Left renal cortex interstitium (tissue), 4 donors: ENCODE results near the gene ZNF560. TPM values are rescaled to one million over a fixed set of nuclear protein-coding genes. Genes with fewer than 3 reads are reported as not detected.
"Not testable (repeated sequence)": the region's sequence is repeated elsewhere in the genome, so short reads cannot be mapped to it uniquely, and the experiment has no call there.

Experiments
- DNase-seq, 4 donors: peaks; one replicate each; pipeline ENCODE4 v3.0.0-alpha.2; 2013; ENCODE audit warnings: low read depth in 4 of 4, low spot score in 2 of 4, missing footprints in 1 of 4
- polyA plus RNA-seq, 4 donors: library from polyadenylated mRNA; unstranded; fragments of 120-200 nt; gene quantifications; one replicate each; pipeline ENCODE4 v1.2.1, GENCODE V29; 2013; ENCODE audit not compliant: insufficient read length in 4 of 4

The ZNF560 gene
- polyA plus RNA-seq = under 1 TPM; 0.62 to 0.79 (median 0.77) TPM

DNA sequence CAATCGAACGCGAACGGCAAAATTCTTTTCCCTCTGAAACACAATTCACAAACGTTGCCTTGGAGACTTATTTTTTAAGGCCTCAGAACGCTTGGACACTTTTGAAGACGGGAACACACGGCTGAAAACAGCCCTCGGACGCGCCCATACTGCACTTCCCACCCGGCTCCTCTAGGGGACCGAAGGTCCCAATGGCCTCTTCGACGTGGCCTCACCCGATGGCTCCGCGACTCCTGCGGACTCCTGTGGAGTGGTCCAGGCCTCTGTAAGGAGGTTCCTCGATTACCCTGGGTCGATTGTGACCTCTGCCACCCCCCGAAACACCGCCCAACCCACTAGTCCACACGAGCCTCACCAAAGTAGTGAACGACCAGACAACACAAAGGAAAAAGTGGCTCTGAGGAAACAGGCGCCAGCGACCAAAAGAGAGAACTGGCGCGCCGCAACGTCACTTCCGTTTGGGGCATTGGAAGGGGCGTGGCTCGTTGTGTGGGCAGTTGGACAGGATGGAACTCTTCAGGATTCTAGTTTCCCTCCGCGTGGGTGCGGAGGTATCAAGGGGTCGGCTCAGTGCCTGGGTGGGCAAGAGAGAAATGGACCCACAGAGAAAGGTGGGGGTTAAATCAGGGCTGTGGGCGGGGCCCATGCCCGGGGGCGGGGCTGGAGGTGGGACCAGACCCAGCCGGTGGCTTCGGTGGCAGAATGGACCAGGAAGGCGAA, at the start of gene ZNF560:
Gene ZNF560, minus strand, starts transcription at position 434 of the 720 bp plus-strand sequence. CDS start 23,303 bp downstream, outside the sequence.
- no peak for DNase-seq

DNA sequence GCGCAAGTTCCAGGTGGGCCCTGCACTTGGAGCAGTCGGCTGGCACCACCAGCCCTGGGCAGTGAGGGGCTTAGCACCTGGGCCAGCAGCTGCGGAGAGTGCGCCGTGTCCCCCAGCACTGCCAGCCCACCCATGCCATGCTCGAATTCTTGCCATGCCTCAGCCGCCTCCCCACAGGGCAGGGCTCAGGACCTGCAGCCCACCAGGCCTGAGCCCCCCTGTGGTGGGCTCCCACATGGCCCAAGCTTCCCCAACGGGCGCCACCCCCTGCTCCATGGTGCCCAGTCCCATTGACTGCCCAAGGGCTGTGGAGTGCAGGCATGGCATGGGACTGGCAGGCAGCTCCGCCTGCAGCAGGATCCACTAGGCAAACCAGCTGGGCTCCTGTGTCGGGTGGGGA, 49.5 kb upstream of the ZNF560 start:
- no peak for DNase-seq

DNA sequence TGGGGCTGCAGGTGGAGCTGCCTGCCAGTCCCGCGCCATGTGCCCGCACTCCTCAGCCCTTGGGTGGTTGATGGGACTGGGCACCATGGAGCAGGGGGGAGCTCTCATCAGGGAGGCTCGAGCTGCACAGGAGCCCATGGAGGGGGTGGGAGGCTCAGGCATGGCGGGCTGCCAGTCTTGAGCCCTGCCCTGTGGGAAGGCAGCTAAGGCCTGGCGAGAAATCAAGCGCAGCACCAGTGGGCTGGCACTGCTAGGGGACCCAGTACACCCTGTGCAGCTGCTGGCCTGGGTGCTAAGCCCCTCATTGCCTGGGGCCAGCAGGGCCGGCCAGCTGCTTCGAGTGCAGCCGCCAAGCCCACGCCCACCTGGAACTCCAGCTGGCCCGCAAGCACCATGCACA, 42.9 kb upstream of the ZNF560 start:
- not testable (repeated sequence) for DNase-seq

DNA sequence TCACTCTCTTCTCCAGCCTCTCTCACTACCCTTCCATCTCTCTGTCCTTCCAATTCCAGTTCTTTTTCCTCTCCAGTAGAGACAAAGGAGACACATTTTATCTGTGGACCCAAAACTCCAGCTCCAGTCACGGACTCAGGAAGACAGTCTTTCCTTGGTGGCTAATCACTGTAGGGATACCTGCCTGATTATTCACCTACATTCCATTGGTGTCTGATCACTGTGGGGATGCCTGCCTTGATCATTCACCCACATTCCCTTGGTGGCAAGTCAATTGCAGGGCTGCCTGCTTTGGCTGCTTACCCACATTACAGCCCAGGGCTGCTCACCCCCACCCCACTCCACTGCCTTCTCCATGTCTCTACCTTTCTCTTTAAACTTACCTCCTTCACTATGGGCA, 41.5 kb upstream of the ZNF560 start:
- DNase-seq = not testable (repeated sequence)

DNA sequence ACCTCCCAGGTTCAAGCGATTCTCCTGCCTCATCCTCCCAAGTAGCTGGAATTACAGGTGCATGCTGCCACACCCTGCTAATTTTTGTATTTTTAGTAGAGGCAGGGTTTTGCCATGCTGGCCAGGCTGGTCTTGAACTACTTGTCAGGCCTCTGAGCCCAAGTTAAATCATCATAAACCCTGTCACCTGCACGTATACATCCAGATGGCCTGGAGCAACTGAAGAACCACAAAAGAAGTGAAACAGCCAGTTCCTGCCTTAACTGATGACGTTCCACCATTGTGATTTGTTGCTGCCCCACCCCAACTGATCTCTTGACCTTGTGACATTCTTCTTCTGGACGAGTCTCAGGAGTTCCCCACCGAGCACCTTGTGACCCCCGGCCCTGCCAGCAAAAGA, 40.8 kb upstream of the ZNF560 start:
- not testable (repeated sequence) for DNase-seq

DNA sequence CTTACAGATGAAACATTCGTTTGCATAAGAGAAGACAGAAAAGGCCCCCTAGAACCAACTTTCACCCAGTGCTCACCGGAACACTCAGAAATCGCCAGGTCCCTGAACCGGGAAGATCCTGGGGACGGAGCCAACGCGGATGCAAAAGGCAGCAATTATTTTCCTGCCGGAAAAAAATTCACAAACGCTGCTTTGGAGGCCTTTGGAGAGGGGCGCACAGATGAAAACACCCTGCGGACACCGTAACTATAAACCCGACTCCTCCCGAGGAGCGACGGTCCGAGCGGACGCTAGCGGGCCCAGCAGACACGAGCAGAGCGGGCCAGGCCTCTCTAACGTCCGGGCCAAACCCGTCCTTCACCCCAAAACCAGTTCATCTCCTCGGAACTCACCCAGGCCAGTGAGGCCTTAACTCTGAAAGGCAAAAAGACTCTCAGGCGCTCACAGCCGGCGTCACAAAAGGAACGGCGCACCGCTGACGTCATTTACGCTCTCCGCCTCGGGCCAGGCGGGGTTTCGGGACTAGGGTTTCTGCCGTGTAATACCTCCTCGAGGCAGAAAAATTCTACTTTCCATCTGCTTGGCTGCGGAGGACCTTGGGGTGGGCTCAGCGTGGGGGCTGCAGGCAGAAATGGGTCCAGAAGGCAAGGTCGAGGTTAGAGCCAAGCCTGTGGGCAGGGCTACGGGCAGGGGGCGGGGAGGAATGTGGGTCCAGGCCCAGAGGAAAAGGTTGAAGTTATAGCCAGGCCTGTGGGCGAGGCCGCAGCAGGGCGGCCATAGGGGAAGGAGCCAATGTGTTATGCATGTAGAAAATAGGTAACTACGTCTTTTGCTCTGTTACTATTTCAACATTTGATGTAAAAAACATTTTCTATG, 40.0 kb upstream of the ZNF560 start, which contains the start of gene ZNF426:
Gene ZNF426, minus strand, starts transcription at position 463 of the 876 bp plus-strand sequence. CDS start 2,413 bp downstream, outside the sequence.
- peak; percentile 86 to 92 (median 90) for DNase-seq

DNA sequence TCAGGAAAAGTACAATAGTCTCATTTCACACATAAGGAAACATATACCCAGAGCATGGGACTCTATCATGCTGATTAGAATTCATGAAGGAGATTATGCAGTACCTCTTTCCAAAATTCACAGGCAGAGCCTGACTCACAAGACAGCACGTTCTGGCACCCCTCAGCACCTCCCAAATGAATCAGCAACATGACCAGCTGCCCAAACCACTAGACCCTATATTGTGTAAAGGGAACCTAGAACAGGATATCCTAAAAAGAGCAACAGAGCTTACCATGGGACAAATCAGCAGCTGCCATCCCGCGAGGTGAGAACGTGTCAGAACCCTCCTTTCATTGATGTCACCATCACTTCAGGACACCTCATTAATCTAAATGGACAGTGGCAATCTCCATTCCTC, 37.5 kb upstream of the ZNF560 start:
- no peak for DNase-seq

DNA sequence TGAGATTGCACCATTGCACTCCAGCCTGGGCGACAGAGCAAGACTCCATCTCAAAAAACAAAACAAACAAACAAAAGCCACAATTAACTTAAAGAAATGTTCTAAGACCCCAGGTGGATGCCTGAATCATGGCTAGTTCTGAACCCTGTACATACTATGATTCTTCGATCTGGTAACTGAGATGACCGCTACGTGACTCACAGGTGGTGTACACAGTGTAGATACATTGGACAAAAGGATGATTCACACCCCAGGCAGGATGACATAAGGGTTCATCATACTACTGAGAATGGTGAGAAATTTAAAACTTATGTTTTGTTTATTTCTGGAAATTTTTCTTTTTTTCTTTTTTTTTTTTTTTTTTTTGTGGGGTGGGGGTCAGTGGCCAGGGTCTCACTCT, 33.5 kb upstream of the ZNF560 start:
- no peak for DNase-seq

DNA sequence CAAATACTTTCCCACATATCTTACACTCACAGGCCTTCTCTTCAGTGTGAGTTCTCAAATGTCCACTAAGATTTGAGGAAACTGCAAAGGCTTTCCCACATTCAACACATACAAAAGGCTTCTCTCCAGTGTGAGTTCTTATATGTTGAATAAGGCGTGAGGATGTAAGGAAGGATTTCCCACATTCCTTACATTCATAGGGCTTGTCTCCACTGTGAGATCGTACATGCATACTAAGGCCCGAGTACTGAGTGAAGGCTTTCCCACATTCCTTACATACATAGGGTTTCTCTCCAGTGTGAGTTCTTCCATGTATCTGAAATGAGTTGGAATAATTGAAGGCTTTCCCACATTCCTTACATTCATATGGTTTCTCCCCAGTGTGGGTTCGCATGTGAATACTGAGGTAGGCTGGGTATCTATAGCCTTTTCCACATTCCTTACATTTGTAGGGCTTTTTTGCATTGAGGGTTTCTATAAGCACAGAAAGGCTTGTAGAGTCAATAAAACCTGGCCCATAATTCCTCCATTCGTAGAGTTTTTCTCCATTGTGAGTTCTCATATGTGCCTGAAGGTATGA, 30.4 kb upstream of the ZNF560 start:
- DNase-seq = no peak

DNA sequence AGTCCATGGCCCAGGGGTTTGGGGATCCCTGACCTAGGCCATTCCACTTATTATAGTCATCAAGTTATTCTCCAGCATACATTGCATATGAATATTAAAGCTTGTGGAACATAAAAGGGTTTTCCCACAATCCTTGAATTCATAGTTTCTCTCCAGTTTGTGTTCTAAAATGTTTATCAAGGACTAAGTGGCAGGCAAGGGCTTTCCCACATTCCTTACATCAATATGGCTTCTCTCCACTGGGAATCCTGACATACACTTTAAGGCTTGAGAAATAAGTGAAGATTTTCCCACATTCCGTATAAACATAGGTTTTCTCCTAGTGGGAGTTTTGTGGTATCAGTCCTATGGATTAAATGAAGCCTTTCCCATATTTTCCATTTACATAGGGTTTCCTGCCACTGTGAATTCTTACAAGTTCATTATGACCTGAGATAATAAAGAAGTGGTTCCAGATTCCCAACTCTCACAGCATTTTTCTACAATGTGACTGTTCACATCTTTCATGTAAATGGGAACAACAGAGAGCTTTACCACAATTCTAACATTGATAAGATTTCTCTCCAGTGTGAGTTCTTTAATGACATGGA, 25.6 kb upstream of the ZNF560 start:
- no peak for DNase-seq

DNA sequence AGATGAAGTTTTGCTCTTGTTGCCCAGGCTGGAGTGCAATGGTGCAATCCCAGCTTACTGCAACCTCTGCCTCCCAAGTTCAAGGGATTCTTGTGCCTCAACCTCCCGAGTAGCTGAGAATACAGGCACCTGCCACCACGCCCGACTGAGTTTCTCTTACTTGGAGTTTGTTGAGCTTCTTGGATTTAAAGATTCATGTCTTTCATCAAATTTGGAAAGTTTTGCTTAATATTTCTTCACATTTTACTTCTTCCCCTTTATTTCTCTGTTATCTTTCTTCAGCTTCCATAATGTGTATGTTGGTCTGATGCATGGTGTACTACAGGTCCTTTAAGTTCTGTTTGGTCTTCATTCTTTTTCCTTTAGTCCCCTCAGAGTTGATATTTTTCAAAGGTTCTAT, 8.9 kb upstream of the ZNF560 start:
- no peak for DNase-seq

DNA sequence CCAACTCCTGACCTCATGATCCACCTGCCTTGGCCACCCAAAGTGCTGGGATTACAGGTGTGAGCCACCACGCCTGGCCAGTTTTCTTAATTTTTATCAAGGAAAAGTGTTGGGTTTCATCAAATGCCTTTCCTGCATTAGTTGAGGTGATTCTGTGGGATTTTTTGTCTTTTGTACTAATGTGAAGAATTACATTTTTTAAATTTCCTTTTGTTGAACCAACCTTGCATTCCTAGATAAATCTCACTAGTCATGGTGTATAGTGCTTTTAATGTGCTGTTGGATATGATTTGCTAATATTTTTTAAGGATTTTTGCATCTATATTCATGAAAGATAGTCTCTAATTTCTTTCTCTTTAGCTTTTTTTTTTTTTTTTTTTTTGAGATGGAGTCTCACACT, 2.4 kb upstream of the ZNF560 start:
- DNase-seq = no peak

DNA sequence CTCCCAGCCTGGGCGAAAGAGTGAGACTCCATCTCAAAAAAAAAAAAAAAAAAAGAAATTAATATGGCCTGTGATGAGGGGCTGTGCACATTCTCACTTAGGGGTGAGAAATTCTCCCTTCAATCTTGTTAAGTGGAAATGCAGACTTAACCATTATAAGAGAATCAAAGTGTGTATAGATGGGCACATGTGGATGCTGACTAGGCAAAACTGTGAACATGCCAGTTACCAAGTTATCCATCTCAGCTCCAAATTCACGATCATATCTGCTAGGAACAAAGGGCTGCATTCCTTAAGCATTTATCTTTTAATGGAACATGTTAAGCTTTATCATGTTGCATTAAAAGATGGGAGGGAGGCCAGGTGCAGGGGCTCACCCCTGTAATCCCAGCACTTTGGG, 4.3 kb downstream of the ZNF560 start:
- DNase-seq = no peak

DNA sequence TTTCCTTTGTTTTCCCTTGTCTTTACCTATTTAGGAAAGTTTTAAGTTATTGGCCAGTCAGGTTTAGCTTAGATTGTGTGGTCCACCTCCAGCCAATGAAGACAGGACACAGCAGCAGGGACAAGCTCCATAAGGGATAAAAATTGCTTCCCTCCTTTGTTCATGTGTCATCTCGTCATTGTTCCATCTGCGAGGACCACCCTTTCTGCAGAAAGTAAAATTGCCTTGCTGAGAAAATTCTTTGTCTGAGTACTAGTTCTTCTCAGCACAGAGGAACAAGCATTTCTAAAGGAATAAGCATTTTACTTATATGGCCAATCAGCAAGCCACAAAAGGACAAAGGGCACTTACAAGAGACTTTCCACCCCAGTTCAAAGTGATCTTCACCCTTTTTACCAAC, 11.4 kb downstream of the ZNF560 start:
- no peak for DNase-seq

DNA sequence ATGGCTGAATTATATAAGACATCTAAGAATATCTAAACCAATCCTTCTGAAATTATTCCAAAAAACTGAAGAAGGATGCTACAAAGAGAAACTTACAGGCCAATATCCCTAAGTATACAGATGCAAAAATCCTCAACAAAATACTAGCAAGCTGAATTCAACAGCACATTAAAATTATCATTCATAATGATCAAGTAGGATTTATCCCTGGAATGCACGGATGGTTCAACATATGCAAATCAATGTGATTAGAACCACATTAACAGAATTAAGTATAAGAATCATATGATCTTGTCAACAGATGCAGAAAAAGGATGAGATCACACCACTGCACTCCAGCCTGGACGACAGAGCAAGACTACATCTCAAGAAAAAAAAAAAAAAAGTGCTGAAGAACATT, 13.3 kb downstream of the ZNF560 start:
- no peak for DNase-seq

DNA sequence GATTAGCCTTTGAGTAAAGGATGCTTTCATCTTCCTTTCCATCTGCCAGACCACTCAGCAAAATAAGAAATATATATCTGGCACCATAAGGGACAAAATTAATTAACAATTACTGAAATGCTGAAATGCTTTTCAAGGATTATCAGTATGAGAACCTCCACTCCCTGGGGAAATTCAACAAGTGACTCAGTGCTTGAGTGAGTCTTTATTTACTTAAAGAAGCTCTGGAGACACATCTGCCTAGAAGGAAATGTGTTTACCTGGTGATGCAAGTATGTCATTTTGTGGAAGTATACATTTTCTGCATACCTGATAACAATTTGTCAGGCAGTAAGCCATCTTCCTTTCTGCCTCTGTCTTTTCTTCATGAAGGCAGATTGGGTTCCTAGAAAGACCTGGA, 23.4 kb downstream of the ZNF560 start:
- no peak for DNase-seq

DNA sequence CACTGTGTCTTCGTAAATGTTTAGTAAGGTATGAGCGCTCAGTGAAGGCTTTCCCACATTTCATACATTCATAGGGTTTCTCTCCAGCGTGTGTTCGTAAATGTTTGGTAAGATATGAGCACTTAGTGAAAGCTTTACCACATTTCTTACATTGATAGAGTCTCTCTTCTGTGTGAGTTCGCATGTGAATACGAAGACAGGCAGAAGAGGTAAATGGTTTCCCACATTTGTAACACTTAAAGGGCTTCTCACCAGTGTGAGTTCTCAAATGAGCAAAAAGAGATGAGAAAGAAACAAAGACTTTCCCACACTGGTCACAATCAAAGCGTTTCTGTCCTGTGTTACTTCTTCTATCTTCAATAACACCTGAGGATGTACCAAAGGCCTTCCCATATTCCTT, 31.3 kb downstream of the ZNF560 start:
- DNase-seq = no peak

DNA sequence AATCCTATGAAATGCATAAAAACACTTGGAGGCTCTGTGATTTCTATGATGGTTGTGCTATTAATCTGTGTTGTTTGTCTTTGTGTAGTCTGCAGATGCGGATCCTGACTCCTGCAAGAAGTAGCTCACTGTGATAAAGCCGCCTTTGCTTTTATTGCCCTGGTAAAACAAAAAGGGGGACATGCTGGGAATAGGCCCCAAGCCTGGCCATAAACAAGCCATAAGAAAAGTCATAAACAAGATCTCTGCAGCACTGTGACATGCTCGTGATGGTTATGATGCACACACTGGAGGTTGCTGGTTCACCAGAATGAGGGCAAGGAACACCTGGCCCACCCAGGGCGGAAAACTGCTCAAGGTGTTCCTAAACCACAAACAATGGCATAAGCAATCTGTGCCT, 36.5 kb downstream of the ZNF560 start:
- no peak for DNase-seq

DNA sequence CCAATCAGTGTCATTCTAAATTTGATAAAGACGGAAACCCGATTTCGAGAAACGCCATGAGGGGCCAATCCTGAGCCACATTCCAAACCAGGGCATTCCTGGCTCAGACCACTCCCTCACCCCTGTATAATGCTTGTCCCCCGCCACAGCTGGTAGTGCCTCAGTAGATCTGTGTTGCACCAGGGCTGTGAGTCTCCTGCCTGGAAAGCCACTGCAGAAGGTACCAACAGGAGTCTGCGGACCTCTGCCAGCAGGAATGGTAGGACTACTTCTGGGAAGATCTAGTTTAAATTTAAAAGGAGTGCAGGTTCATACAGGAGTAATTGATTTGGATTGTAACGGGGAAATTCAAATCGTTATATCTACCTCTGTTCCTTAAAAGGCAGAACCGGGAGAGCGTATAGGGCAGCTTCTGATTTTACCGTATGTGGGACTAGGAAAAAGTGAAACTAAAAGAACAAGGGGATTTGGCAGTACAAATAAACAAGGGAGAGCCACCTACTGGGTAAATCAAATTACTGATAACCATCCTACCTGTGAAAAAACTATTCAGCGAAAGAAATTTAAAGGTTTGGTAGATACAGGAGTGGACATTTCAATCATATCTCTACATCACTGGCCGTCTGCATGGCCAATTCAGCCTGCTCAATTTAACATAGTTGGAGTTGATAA, 42.3 kb downstream of the ZNF560 start:
- DNase-seq = no peak

DNA sequence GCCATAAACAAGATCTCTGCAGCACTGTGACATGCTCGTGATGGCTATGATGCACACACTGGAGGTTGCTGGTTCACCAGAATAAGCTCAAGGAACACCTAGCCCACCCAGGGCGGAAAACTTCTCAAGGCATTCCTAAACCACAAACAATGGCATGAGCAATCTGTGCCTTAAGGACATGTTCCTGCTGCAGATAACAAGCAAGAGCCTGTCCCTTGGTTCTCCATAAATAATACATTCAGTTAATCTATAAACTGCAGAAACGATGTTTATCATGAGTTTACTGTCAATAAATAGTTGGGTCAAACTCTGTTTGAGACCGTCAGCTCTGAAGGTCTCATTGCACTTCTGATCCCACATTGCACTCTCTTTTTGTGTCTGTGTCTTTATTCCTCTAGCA, 44.5 kb downstream of the ZNF560 start:
- no peak for DNase-seq
